RWPE2 (cell line): ENCODE data around the gene TEX264.
A peak's percentile ranks its signal among the peaks of the same experiment; 100 is the strongest.

Experiments
- ATAC-seq: fragments of 200-7000 bp; cut with Tn5 transposase; 3 replicates; pipeline ENCODE4 v1.9.1; 2021; ENCODE audit warnings: low read depth
- DNase-seq: peaks from one replicate; pipeline ENCODE4 v3.0.0-alpha.2; 2020; ENCODE audit warnings: low spot score
- H3K27ac ChIP-seq: fragments of 450-650 bp; 2 replicates; pipeline ENCODE4 v1.5.1; 2017; ENCODE audit warnings: mild to moderate bottlenecking; ENCODE audit not compliant: poor library complexity, severe bottlenecking
- H3K27me3 ChIP-seq: fragments of 250-450 bp; sonication (Bioruptor Pico); 2 replicates; pipeline ENCODE4 v1.5.1; 2021; ENCODE audit warnings: mild to moderate bottlenecking, moderate library complexity; ENCODE audit not compliant: insufficient read depth, poor library complexity, severe bottlenecking
- H3K36me3 ChIP-seq: fragments of 250-450 bp; sonication (Bioruptor Pico); 2 replicates; pipeline ENCODE4 v1.5.1; 2020; ENCODE audit warnings: low read depth, mild to moderate bottlenecking, moderate library complexity
- H3K4me1 ChIP-seq: fragments of 250-450 bp; sonication (Bioruptor Pico); 2 replicates; pipeline ENCODE4 v1.5.1; 2021; ENCODE audit warnings: mild to moderate bottlenecking, moderate library complexity; ENCODE audit not compliant: insufficient read depth, poor library complexity, severe bottlenecking
- H3K4me3 ChIP-seq: fragments of 250-450 bp; sonication (Bioruptor Pico); 2 replicates; pipeline ENCODE4 v1.5.1; 2021; ENCODE audit warnings: mild to moderate bottlenecking, moderate library complexity; ENCODE audit not compliant: severe bottlenecking
- H3K9me3 ChIP-seq: fragments of 250-450 bp; sonication (Bioruptor Pico); 2 replicates; pipeline ENCODE4 v1.5.1; 2021; ENCODE audit warnings: mild to moderate bottlenecking, moderate library complexity; ENCODE audit not compliant: severe bottlenecking
- CTCF ChIP-seq: fragments of 450-650 bp; IDR thresholded peaks from one replicate; pipeline ENCODE4 v1.5.1; 2017; ENCODE audit warnings: mild to moderate bottlenecking, moderate library complexity; ENCODE audit not compliant: poor library complexity, severe bottlenecking

TEX264 gene

GRCh38 chr3:51712963-51713362 lies 41.9 kb downstream of the TEX264 start:
- Histone ChIP-seq H3K36me3 (no peaks in the 10 kb centered on the region), H3K4me3 (no peak overlapping the region), H3K27me3 (peaks cover under 1% of the 10 kb centered on the region), H3K9me3 (no peaks in the 10 kb centered on the region), H3K27ac (no peak overlapping the region), H3K4me1 (no peaks in the 10 kb centered on the region)
- ATAC-seq (no peak), DNase-seq (peak; percentile 35)
- no peak for TF ChIP-seq CTCF

GRCh38 chr3:51715231-51715976 lies 44.4 kb downstream of the TEX264 start:
- H3K9me3 ChIP-seq = no peaks in the 10 kb centered on the region
- H3K4me3 ChIP-seq = no peak overlapping the region
- peak; percentile 54 for DNase-seq
- TF ChIP-seq CTCF = no peak
- no peak for ATAC-seq
- H3K27me3 ChIP-seq = no peaks in the 10 kb centered on the region
- H3K4me1 ChIP-seq = no peaks in the 10 kb centered on the region
- H3K36me3 ChIP-seq = no peaks in the 10 kb centered on the region
- no peak overlapping the region for H3K27ac ChIP-seq

DNA sequence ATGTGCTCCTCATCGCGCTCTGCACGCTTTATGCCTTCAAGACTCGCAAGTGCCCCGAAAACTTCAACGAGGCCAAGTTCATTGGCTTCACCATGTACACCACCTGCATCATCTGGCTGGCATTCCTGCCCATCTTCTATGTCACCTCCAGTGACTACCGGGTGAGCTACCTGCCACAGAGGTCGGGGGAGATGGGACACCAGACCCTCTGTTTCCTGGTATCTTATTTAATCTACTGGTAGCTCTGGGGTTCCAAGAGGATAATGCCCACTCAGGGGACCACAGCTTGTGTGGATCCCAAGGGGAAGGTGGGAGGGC lies 44.9 kb downstream of the TEX264 start:
- no peaks in the 10 kb centered on the region for H3K36me3 ChIP-seq
- H3K4me3 ChIP-seq = no peak overlapping the region
- ATAC-seq = no peak
- H3K9me3 ChIP-seq = no peaks in the 10 kb centered on the region
- no peaks in the 10 kb centered on the region for H3K4me1 ChIP-seq
- TF ChIP-seq CTCF = no peak
- no peak overlapping the region for H3K27ac ChIP-seq
- DNase-seq = no peak
- no peaks in the 10 kb centered on the region for H3K27me3 ChIP-seq

DNA sequence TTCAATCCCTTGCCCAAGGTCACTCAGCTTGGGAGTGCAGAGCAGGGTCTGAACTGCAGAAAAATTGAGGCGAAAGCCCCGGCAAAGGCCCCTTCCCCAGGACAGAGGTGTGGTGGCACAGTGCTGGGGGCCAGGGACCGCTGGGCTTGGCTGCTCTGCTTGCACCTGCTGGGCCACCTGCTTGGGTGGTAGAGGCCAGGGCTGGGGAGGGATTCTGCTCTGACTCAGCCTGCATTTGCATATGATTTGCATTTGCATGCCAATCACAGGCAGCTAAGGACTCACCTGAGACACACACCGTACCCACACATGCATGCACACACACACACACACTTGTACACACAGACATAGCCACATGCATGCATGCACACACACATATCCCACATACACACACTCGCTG lies 45.8 kb downstream of the TEX264 start:
- no peak for DNase-seq
- no peak for TF ChIP-seq CTCF
- no peaks in the 10 kb centered on the region for H3K9me3 ChIP-seq
- no peak overlapping the region for H3K4me3 ChIP-seq
- no peaks in the 10 kb centered on the region for H3K36me3 ChIP-seq
- no peak overlapping the region for H3K27ac ChIP-seq
- H3K4me1 ChIP-seq = no peaks in the 10 kb centered on the region
- ATAC-seq = no peak
- H3K27me3 ChIP-seq = no peaks in the 10 kb centered on the region

- H3K36me3 ChIP-seq = no peaks in the 10 kb centered on the region
- H3K9me3 ChIP-seq = no peaks in the 10 kb centered on the region
- no peak for ATAC-seq
- no peaks in the 10 kb centered on the region for H3K27me3 ChIP-seq
- no peaks in the 10 kb centered on the region for H3K4me1 ChIP-seq
- H3K4me3 ChIP-seq = no peak overlapping the region
- H3K27ac ChIP-seq = no peak overlapping the region
- TF ChIP-seq CTCF = no peak
- DNase-seq = no peak
Measured at GRCh38 chr3:51717446-51717845, 46.4 kb downstream of the TEX264 start.
